Activated CD4-positive, alpha-beta memory T cell treated with anti-CD3 and anti-CD28 coated beads for 36 hours (primary cell): ENCODE results near the gene SDK1. TPM values are rescaled to one million over a fixed set of nuclear protein-coding genes. Genes with fewer than 3 reads are reported as not detected.

Experiments used
- CTCF ChIA-PET: fragments of 350-600 bp; sonication (Branson Sonifier 250); formaldehyde crosslinking; loops from one replicate; lab custom pipeline; 2021; ENCODE audit warnings: antibody characterized with exemption, inconsistent platforms; lab: Charles Lee
- POLR2A ChIA-PET: fragments of 350-600 bp; sonication (Branson Sonifier 250); formaldehyde crosslinking; loops from one replicate; lab custom pipeline; 2021; ENCODE audit warnings: antibody characterized with exemption; lab: Charles Lee
- DNase-seq: peaks from one replicate; pipeline ENCODE4 v3.0.0-alpha.2; 2020
- H3K27ac Mint-ChIP-seq: one replicate; pipeline ENCODE4 v1.8.0; 2021; ENCODE audit warnings: mixed read lengths
- H3K27me3 Mint-ChIP-seq: one replicate; pipeline ENCODE4 v1.8.0; 2021; ENCODE audit warnings: mixed read lengths
- H3K36me3 Mint-ChIP-seq: one replicate; pipeline ENCODE4 v1.8.0; 2021; ENCODE audit warnings: mixed read lengths
- H3K4me1 Mint-ChIP-seq: one replicate; pipeline ENCODE4 v1.8.0; 2021; ENCODE audit warnings: low read depth, mixed read lengths
- H3K4me3 Mint-ChIP-seq: one replicate; pipeline ENCODE4 v1.8.0; 2021; ENCODE audit warnings: mild to moderate bottlenecking, mixed read lengths
- H3K9me3 Mint-ChIP-seq: one replicate; pipeline ENCODE4 v1.8.0; 2021; ENCODE audit warnings: mixed read lengths
- intact Hi-C: fragments of 100-400 bp; cut with micrococcal nuclease; formaldehyde crosslinking; loops from one replicate; pipeline ENCODE4 v1.15.1; 2023
- total RNA-seq, 2 experiments: library from RNA; stranded (reverse); gene quantifications; one replicate each; pipeline ENCODE4 v1.2.3, GENCODE V29; 2021

The SDK1 gene
- total RNA-seq, 2 experiments from 2014 or later: 0.14 to 0.24 TPM

GRCh38 chr7:4170997-4171786 lies 870.1 kb downstream of the SDK1 start:
- Mint-ChIP-seq H3K4me3 (no peak overlapping the region), H3K36me3 (no peaks in the 10 kb centered on the region), H3K9me3 (no peaks in the 10 kb centered on the region), H3K4me1 (no peaks in the 10 kb centered on the region), H3K27me3 (no peaks in the 10 kb centered on the region), H3K27ac (no peak overlapping the region)
- intact Hi-C loops: no loop called here
- ChIA-PET POLR2A (no interaction called here), CTCF (no interaction called here)
- DNase-seq: no peak

DNA sequence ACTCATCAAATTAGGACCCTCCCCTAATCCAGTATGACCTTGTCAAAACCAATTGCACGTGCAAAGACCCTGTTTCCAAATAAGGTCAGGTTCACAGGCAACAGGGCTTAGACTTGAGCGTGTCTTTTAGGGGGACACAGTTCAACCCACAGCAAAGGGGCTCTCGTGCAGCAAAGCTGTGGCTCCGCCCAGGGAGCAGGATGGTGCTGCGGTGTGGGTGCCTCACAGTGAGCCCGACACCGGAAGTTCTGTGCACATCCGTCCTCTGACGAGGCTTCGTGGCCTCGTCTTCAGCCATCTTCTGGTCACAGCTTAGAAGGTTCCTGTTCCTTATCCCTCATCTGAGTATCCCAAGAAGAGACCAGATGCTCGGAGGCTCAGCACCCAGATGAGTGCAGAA lies 871.8 kb downstream of the SDK1 start:
- no peaks in the 10 kb centered on the region for H3K9me3 Mint-ChIP-seq
- no peak overlapping the region for H3K4me3 Mint-ChIP-seq
- H3K36me3 Mint-ChIP-seq: no peaks in the 10 kb centered on the region
- H3K27ac Mint-ChIP-seq: no peak overlapping the region
- ChIA-PET POLR2A (no interaction called here), CTCF (no interaction called here)
- H3K27me3 Mint-ChIP-seq: no peaks in the 10 kb centered on the region
- no peak for DNase-seq
- H3K4me1 Mint-ChIP-seq: no peaks in the 10 kb centered on the region
- intact Hi-C loops: no loop called here

DNA sequence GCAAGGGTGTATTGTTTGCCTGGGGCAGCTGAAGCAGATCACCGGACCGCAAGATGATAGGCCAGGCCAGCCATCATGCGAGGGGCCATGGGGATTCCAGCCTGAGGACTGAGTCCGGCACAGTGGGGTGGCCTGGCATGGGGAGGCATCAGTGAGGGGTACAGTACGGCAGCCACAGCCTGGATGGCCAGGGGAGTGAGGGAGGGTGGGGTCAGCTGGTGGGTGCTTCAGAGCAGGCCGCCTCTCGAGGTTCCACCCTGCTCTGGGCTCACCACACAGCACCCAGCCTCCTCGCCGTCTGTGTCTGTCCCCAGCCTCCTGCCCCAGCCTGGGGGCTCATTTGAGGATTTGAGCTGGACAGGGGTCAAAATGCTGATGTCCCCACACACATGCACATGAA lies 872.6 kb downstream of the SDK1 start:
- intact Hi-C loops: no loop called here
- ChIA-PET CTCF (no interaction called here), POLR2A (no interaction called here)
- H3K36me3 Mint-ChIP-seq: no peaks in the 10 kb centered on the region
- no peak overlapping the region for H3K4me3 Mint-ChIP-seq
- no peak overlapping the region for H3K27ac Mint-ChIP-seq
- H3K9me3 Mint-ChIP-seq: no peaks in the 10 kb centered on the region
- DNase-seq: no peak
- no peaks in the 10 kb centered on the region for H3K4me1 Mint-ChIP-seq
- no peaks in the 10 kb centered on the region for H3K27me3 Mint-ChIP-seq

- Mint-ChIP-seq H3K36me3 (no peaks in the 10 kb centered on the region), H3K27me3 (no peaks in the 10 kb centered on the region), H3K4me1 (no peaks in the 10 kb centered on the region), H3K4me3 (no peak overlapping the region), H3K9me3 (no peaks in the 10 kb centered on the region), H3K27ac (no peak overlapping the region)
- ChIA-PET CTCF (no interaction called here), POLR2A (no interaction called here)
- intact Hi-C loops: no loop called here
- DNase-seq: no peak
Measured at GRCh38 chr7:4174016-4174415, 873.0 kb downstream of the SDK1 start.

DNA sequence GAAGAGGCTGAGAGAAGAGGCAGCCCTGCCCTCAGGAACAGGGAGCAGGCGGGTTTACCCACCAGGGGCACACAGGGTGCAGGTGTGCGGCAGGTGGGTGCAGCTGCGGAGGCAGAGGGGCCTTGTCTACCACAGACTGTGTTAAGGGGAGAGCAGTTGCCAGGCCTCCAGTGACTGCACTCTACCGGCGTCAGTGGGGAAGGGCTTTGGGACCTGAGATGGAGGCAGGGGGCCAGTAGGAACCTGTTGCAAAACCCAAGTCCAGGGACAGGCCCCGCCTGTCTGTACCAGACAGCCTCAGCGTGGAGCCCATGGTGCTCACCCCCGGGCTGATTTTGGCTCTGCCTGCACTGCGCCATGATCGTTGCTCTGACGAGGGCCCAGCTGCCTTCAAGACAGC lies 873.4 kb downstream of the SDK1 start:
- CTCF ChIA-PET: no interaction called here
- Mint-ChIP-seq H3K4me1 (no peaks in the 10 kb centered on the region), H3K27ac (no peak overlapping the region), H3K36me3 (no peaks in the 10 kb centered on the region), H3K4me3 (no peak overlapping the region), H3K9me3 (no peaks in the 10 kb centered on the region), H3K27me3 (no peaks in the 10 kb centered on the region)
- no peak for DNase-seq
- POLR2A ChIA-PET: no interaction called here
- intact Hi-C loops: no loop called here

DNA sequence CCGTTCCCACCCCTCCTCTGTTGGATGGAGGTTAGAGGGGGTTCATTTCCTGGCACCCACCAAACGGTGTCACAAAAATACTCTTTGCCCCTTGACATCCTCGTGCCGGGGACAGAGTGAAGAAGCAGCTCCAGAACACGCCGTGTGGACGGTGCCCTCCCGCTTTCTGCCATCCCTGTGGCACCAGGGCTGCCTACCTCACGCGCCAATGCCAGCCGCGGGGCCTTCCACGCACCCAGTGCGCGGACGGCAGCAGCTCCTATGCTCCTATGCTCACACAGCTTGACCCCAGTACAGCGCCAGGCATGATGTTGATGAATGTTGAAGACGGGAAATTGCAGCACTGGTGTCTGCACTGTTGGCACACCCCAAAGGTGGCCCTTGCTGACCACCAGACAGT lies 873.8 kb downstream of the SDK1 start:
- DNase-seq: no peak
- ChIA-PET CTCF (no interaction called here), POLR2A (no interaction called here)
- H3K9me3 Mint-ChIP-seq: no peaks in the 10 kb centered on the region
- H3K4me1 Mint-ChIP-seq: no peaks in the 10 kb centered on the region
- no peaks in the 10 kb centered on the region for H3K36me3 Mint-ChIP-seq
- intact Hi-C loops: no loop called here
- no peaks in the 10 kb centered on the region for H3K27me3 Mint-ChIP-seq
- no peak overlapping the region for H3K27ac Mint-ChIP-seq
- H3K4me3 Mint-ChIP-seq: no peak overlapping the region

DNA sequence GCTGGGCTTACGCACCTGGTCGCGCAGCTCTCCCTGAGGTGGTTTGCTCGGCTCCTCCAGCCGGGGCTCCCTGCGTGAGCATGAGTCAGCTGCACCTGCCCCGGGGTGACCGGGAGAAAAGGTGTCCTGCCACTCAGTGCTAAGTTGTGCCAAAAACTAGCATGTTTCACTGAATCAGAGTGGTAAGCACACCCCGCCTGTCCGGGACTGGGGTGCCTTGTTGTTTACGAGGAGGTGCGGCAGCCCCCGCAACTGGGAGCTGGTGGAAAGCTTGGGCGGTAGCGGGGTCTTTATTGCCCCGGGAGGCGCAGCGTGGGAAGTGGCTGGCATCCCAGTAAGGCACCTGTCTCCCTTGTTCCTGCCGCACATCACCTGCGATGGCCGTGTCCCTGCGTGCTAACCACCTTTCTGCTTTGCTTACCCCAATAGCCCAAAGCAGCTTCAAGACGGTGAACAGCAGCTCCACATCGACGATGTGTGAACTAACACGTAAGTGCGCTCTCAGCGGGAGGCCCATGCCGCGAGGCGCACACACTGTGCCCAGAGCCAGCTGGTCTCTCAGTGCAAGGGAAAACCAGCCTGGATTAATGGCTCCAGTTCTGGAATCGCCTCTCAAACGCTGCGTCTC lies 874.4 kb downstream of the SDK1 start:
- ChIA-PET POLR2A (no interaction called here), CTCF (no interaction called here)
- DNase-seq: no peak
- Mint-ChIP-seq H3K27ac (no peak overlapping the region), H3K27me3 (no peaks in the 10 kb centered on the region), H3K9me3 (no peaks in the 10 kb centered on the region), H3K36me3 (no peaks in the 10 kb centered on the region), H3K4me3 (no peak overlapping the region), H3K4me1 (no peaks in the 10 kb centered on the region)
- intact Hi-C loops: no loop called here

DNA sequence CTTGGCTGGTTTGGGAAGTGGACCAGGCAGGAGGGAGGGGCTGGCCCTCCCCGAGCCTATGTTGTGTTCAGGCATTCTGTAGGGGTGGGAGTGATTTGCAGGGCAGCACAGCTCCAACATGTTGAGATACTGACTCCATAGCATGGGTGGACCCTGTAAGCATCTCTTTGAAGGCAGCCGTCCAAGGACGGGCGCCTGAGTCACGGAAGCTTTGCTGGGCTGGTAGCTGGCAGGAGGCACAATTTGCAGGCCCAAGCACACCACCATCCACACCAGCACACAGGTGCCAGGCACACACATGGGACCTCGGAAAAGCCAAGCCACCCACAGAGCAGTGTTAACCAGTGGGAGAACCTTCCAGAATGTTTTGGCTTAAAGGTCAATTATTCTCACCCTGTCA lies 875.9 kb downstream of the SDK1 start:
- intact Hi-C loops: no loop called here

GRCh38 chr7:4178416-4178815 lies 877.4 kb downstream of the SDK1 start:
- intact Hi-C loops: no loop called here
- no peaks in the 10 kb centered on the region for H3K4me1 Mint-ChIP-seq
- H3K4me3 Mint-ChIP-seq: no peak overlapping the region
- DNase-seq: no peak
- H3K36me3 Mint-ChIP-seq: no peaks in the 10 kb centered on the region
- no peak overlapping the region for H3K27ac Mint-ChIP-seq
- H3K27me3 Mint-ChIP-seq: peaks cover 2% of the 10 kb centered on the region
- H3K9me3 Mint-ChIP-seq: no peaks in the 10 kb centered on the region
- CTCF ChIA-PET: no interaction called here
- POLR2A ChIA-PET: no interaction called here

More for the DNA sequence above, 875.9 kb downstream of the SDK1 start:
- Mint-ChIP-seq H3K27me3 (no peaks in the 10 kb centered on the region), H3K4me3 (no peak overlapping the region), H3K27ac (no peak overlapping the region), H3K9me3 (no peaks in the 10 kb centered on the region), H3K36me3 (no peaks in the 10 kb centered on the region), H3K4me1 (no peaks in the 10 kb centered on the region)
- POLR2A ChIA-PET: no interaction called here
- CTCF ChIA-PET: no interaction called here
- no peak for DNase-seq

GRCh38 chr7:4178916-4179687 lies 878.0 kb downstream of the SDK1 start:
- Mint-ChIP-seq H3K36me3 (no peaks in the 10 kb centered on the region), H3K4me3 (no peak overlapping the region), H3K9me3 (no peaks in the 10 kb centered on the region), H3K27me3 (peaks cover 2% of the 10 kb centered on the region), H3K4me1 (no peaks in the 10 kb centered on the region), H3K27ac (no peak overlapping the region)
- ChIA-PET CTCF (no interaction called here), POLR2A (no interaction called here)
- intact Hi-C loops: no loop called here
- no peak for DNase-seq

- POLR2A ChIA-PET: no interaction called here
- Mint-ChIP-seq H3K4me1 (no peaks in the 10 kb centered on the region), H3K4me3 (no peak overlapping the region), H3K27me3 (peaks cover 2% of the 10 kb centered on the region), H3K27ac (no peak overlapping the region), H3K9me3 (no peaks in the 10 kb centered on the region), H3K36me3 (no peaks in the 10 kb centered on the region)
- CTCF ChIA-PET: no interaction called here
- intact Hi-C loops: no loop called here
- no peak for DNase-seq
Measured at GRCh38 chr7:4179688-4180380, 878.8 kb downstream of the SDK1 start.

GRCh38 chr7:4181446-4181845 lies 880.4 kb downstream of the SDK1 start:
- no peak for DNase-seq
- Mint-ChIP-seq H3K4me1 (no peaks in the 10 kb centered on the region), H3K9me3 (no peaks in the 10 kb centered on the region), H3K27me3 (peaks cover 2% of the 10 kb centered on the region), H3K36me3 (no peaks in the 10 kb centered on the region), H3K27ac (no peak overlapping the region), H3K4me3 (no peak overlapping the region)
- CTCF ChIA-PET: no interaction called here
- intact Hi-C loops: no loop called here
- POLR2A ChIA-PET: no interaction called here
